IMR-90 (cell line): ENCODE data around the gene OST4. TPM values are rescaled to one million over a fixed set of nuclear protein-coding genes. Genes with fewer than 3 reads are reported as not detected.

Source experiments
- ATAC-seq: fragments of 200-7000 bp; cut with Tn5 transposase; 2 replicates; pipeline ENCODE4 v1.9.1; 2020; ENCODE audit warnings: low read depth, mild to moderate bottlenecking, moderate library complexity
- BruUV-seq: library from RNA; stranded (reverse); fragments of 400-500 nt; replicated peaks from 2 replicates; lab custom pipeline; 2021; lab: Mats Ljungman, UMichigan
- CTCF ChIA-PET: fragments of 300-600 bp; formaldehyde crosslinking; extraction: SDS; loops from one replicate; lab custom pipeline; 2021; ENCODE audit warnings: antibody characterized with exemption; lab: Yijun Ruan, JAX
- POLR2A ChIA-PET: fragments of 300-600 bp; sonication (Branson Sonifier 250); formaldehyde crosslinking; loops from one replicate; lab custom pipeline; 2022; ENCODE audit warnings: antibody characterized with exemption; ENCODE audit not compliant: unreplicated experiment; lab: Charles Lee
- DNase-seq: peaks from one replicate; pipeline ENCODE4 v3.0.0; 2013
- H2AFZ ChIP-seq: replicated peaks from 2 replicates; pipeline ENCODE3; 2013; ENCODE audit warnings: low read length, mild to moderate bottlenecking; ENCODE audit not compliant: poor library complexity
- H2AK5ac ChIP-seq: 2 replicates; pipeline ENCODE4 v1.6.1; 2013; ENCODE audit warnings: low read depth, low read length, inconsistent platforms
- H2AK9ac ChIP-seq: replicated peaks from 2 replicates; pipeline ENCODE3; 2013; ENCODE audit warnings: mild to moderate bottlenecking, low read depth, low read length, moderate library complexity; ENCODE audit not compliant: poor library complexity
- H2BK120ac ChIP-seq: 2 replicates; pipeline ENCODE4 v1.6.1; 2013; ENCODE audit warnings: low read depth, low read length, inconsistent platforms
- H2BK15ac ChIP-seq: 3 replicates; pipeline ENCODE4 v1.6.1; 2013; ENCODE audit warnings: low read depth, low read length, inconsistent platforms
- H2BK20ac ChIP-seq: 2 replicates; pipeline ENCODE4 v1.6.1; 2013; ENCODE audit warnings: low read depth, mild to moderate bottlenecking, inconsistent platforms, low read length, moderate library complexity
- H2BK5ac ChIP-seq: 2 replicates; pipeline ENCODE4 v1.6.1; 2013; ENCODE audit warnings: mild to moderate bottlenecking, low read depth, low read length, inconsistent platforms; ENCODE audit not compliant: poor library complexity, severe bottlenecking
- H3K14ac ChIP-seq: replicated peaks from 2 replicates; pipeline ENCODE4 v1.6.1; 2013; ENCODE audit warnings: low read depth, low read length, inconsistent platforms
- H3K18ac ChIP-seq: 2 replicates; pipeline ENCODE4 v1.6.1; 2013; ENCODE audit warnings: low read depth, low read length, control low read depth
- H3K23ac ChIP-seq: 2 replicates; pipeline ENCODE4 v1.6.1; 2013; ENCODE audit warnings: low read depth, low read length, inconsistent platforms
- H3K27ac ChIP-seq: 2 replicates; pipeline ENCODE4 v1.5.1; 2013; ENCODE audit warnings: mild to moderate bottlenecking, control low read depth, low read length; ENCODE audit not compliant: insufficient read depth
- H3K27me3 ChIP-seq: 2 replicates; pipeline ENCODE4 v1.6.1; 2013; ENCODE audit warnings: low read length; ENCODE audit not compliant: control insufficient read depth, insufficient read depth
- H3K36me3 ChIP-seq: 2 replicates; pipeline ENCODE4 v1.6.1; 2013; ENCODE audit warnings: low read length, mixed read lengths; ENCODE audit not compliant: control insufficient read depth, insufficient read depth
- H3K4ac ChIP-seq: 2 replicates; pipeline ENCODE4 v1.6.1; 2013; ENCODE audit warnings: low read depth, low read length, inconsistent platforms
- H3K4me1 ChIP-seq: 2 replicates; pipeline ENCODE4 v1.6.1; 2013; ENCODE audit warnings: low read length, mixed read lengths; ENCODE audit not compliant: control insufficient read depth, insufficient read depth
- H3K4me2 ChIP-seq: 2 replicates; pipeline ENCODE4 v1.6.1; 2013; ENCODE audit warnings: low read depth, mild to moderate bottlenecking, control low read depth, low read length, moderate library complexity
- H3K4me3 ChIP-seq: 2 replicates; pipeline ENCODE4 v1.5.1; 2013; ENCODE audit warnings: low read depth, mild to moderate bottlenecking, control low read depth, low read length, moderate library complexity; ENCODE audit not compliant: insufficient read depth
- H3K56ac ChIP-seq: 2 replicates; pipeline ENCODE4 v1.6.1; 2013; ENCODE audit warnings: low read length, inconsistent platforms; ENCODE audit not compliant: insufficient read depth; ENCODE audit errors: extremely low read depth
- H3K79me1 ChIP-seq, 2 experiments: 2 replicates each; pipeline ENCODE4 v1.6.1; 2013; ENCODE audit warnings: low read length in 2 of 2, inconsistent platforms in 1 of 2, low read depth in 1 of 2
- H3K9ac ChIP-seq: 2 replicates; pipeline ENCODE4 v1.6.1; 2013; ENCODE audit warnings: low read depth, low read length, control low read depth
- H3K9me1 ChIP-seq: 2 replicates; pipeline ENCODE4 v1.6.1; 2013; ENCODE audit warnings: low read length, inconsistent platforms; ENCODE audit not compliant: insufficient read depth
- H3K9me3 ChIP-seq: 2 replicates; pipeline ENCODE4 v1.6.1; 2013; ENCODE audit warnings: low read length; ENCODE audit not compliant: control insufficient read depth, insufficient read depth
- H4K20me1 ChIP-seq: 2 replicates; pipeline ENCODE4 v1.6.1; 2013; ENCODE audit warnings: low read length, inconsistent platforms; ENCODE audit not compliant: insufficient read depth
- H4K5ac ChIP-seq: 2 replicates; pipeline ENCODE4 v1.6.1; 2013; ENCODE audit warnings: mild to moderate bottlenecking, low read depth, low read length, control low read depth
- H4K8ac ChIP-seq, 2 experiments: 2 replicates each; pipeline ENCODE4 v1.6.1; 2013; ENCODE audit warnings: low read depth in 2 of 2, low read length in 2 of 2, control low read depth in 1 of 2, inconsistent platforms in 1 of 2
- H4K91ac ChIP-seq: 2 replicates; pipeline ENCODE4 v1.6.1; 2013; ENCODE audit warnings: low read depth, low read length, inconsistent platforms; ENCODE audit not compliant: insufficient read depth
- MAZ ChIP-seq: IDR thresholded peaks from 2 replicates; pipeline ENCODE4 v1.6.1; 2012; ENCODE audit warnings: low read depth, mild to moderate bottlenecking, low read length, improper control_type of control experiment, moderate library complexity, borderline replicate concordance
- RAD21 ChIP-seq: IDR thresholded peaks from 2 replicates; pipeline ENCODE4 v1.6.1; 2012; ENCODE audit warnings: low read length, improper control_type of control experiment
- SMC3 ChIP-seq: fragments of 150-350 bp; IDR thresholded peaks from 2 replicates; pipeline ENCODE4 v1.6.1; 2016; ENCODE audit warnings: low read depth, mild to moderate bottlenecking, antibody characterized with exemption, low read length, moderate library complexity
- WGBS, 2 experiments: methylation state at CpG; one replicate each; pipeline versions ENCODE4 v1.1.5 to v1.1.7; 2013; ENCODE audit warnings: missing lambda C conversion rate in 2 of 2; ENCODE audit not compliant: insufficient read length in 1 of 2; ENCODE audit errors: extremely low coverage in 2 of 2; 5-methylcytosine and 5-hydroxymethylcytosine counted together
- dilution Hi-C: fragments of 300-500 bp; cut with HindIII; formaldehyde crosslinking; loops from one replicate; pipeline ENCODE4 v1.14.3; 2018; ENCODE audit warnings: low sequenced_read_pairs; ENCODE audit not compliant: unreplicated experiment
- in situ Hi-C: fragments of 300-500 bp; cut with MboI; formaldehyde crosslinking; loops from 3 replicates; pipeline ENCODE4 v1.14.3; 2019; ENCODE audit warnings: low sequenced_read_pairs, inconsistent platforms, mixed read lengths
- intact Hi-C: fragments of 100-400 bp; cut with micrococcal nuclease; formaldehyde crosslinking; loops from 2 replicates; pipeline ENCODE4 v1.10.0; 2022
- polyA plus RNA-seq, 3 experiments: library from polyadenylated mRNA; depleted of rRNA; stranded (reverse); fragments of >200 nt; gene quantifications; 2 replicates each; pipeline ENCODE4 v1.2.3, GENCODE V29; 2012; ENCODE audit warnings: low replicate concordance in 1 of 3
- total RNA-seq: library from RNA; depleted of rRNA; stranded (reverse); fragments of >200 nt; gene quantifications from 2 replicates; pipeline ENCODE4 v1.2.3, GENCODE V29; 2012

OST4 gene
- total and polyA plus RNA-seq, 2 of the 4 experiments (the other 2 are of a cell fraction): 386 to 806 TPM

GRCh38 chr2:27083410-27084296 lies 12.2 kb upstream of the OST4 start:
- no peak for DNase-seq
- Histone ChIP-seq H3K9me3 (no peaks in the 10 kb centered on the region), H3K18ac (no peak overlapping the region), H3K4ac (no peak overlapping the region), H2BK5ac (no peak overlapping the region), H3K36me3 (peaks cover 29% of the 10 kb centered on the region; the same call in 1 of the 2 replicates), H2BK20ac (no peak overlapping the region), H4K8ac (no peak overlapping the region), H3K56ac (no peak overlapping the region), H3K27ac (no peak overlapping the region), H3K27me3 (no peaks in the 10 kb centered on the region), H2AK5ac (no peak overlapping the region), H3K9me1 (peaks cover 3% of the 10 kb centered on the region; the same call in 1 of the 2 replicates), H3K4me3 (no peak overlapping the region), H3K79me1 (peaks cover 3 to 47% of the 10 kb centered on the region in 2 experiments; a peak in 3 of 4 replicates), H3K9ac (no peak overlapping the region), H2BK120ac (no peak overlapping the region), H2AFZ (no peak overlapping the region), H3K14ac (no peak overlapping the region), H3K23ac (no peak overlapping the region), H3K4me2 (no peak overlapping the region), H4K20me1 (peaks cover 14% of the 10 kb centered on the region), H4K5ac (no peak overlapping the region), H4K91ac (no peak overlapping the region), H3K4me1 (peaks cover 18% of the 10 kb centered on the region), H2BK15ac (no peak overlapping the region), H2AK9ac (no peak overlapping the region)
- POLR2A ChIA-PET: no interaction called here
- CTCF ChIA-PET: no interaction called here
- TSS peak; percentile 60 for BruUV-seq
- intact Hi-C loops (no loop called here), dilution Hi-C loops (no loop called here), in situ Hi-C loops (no loop called here)
- 89% methylated on average over 13 of the region's 20 CpGs; no CpG with 5 or more reads in 1 of the 2 experiments for WGBS, 2 experiments
- TF ChIP-seq RAD21 (no peak), MAZ (no peak), SMC3 (no peak)
- no peak for ATAC-seq
